22Rv1 (cell line): ENCODE measurements around the gene VANGL2.

Experiments
- CTCF ChIP-seq: fragments of 450-650 bp; IDR thresholded peaks from 2 replicates; pipeline ENCODE4 v1.5.1; 2017; ENCODE audit warnings: mild to moderate bottlenecking
- ZFX ChIP-seq: fragments of 450-650 bp; IDR thresholded peaks from 2 replicates; pipeline ENCODE4 v1.6.1; 2017; ENCODE audit warnings: antibody characterized with exemption, borderline replicate concordance

- TF ChIP-seq CTCF (no peak), ZFX (no peak)
Observed at GRCh38 chr1:160455153-160455517, 54.8 kb downstream of the VANGL2 start.
